Neural crest cell (in vitro differentiated cells): Measurements from ENCODE around the gene FAM184B. TPM values are rescaled to one million over a fixed set of nuclear protein-coding genes. Genes with fewer than 3 reads are reported as not detected.
"Not testable (repeated sequence)": the region's sequence is repeated elsewhere in the genome, so short reads cannot be mapped to it uniquely, and the experiment has no call there.

ENCODE experiments used
- DNase-seq: peaks from one replicate; pipeline ENCODE4 v3.0.0; 2021; ENCODE audit warnings: low read depth, mixed read lengths, low spot score
- H3K27ac Mint-ChIP-seq: one replicate; pipeline ENCODE4 v1.8.0; 2021; ENCODE audit warnings: mild to moderate bottlenecking, mixed read lengths; ENCODE audit not compliant: unreplicated experiment
- H3K27me3 Mint-ChIP-seq: 2 replicates; pipeline ENCODE4 v1.8.0; 2021; ENCODE audit warnings: low read depth, mild to moderate bottlenecking, mixed read lengths
- H3K36me3 Mint-ChIP-seq: 2 replicates; pipeline ENCODE4 v1.8.0; 2021; ENCODE audit warnings: low read depth, mild to moderate bottlenecking, mixed read lengths
- H3K4me1 Mint-ChIP-seq: 2 replicates; pipeline ENCODE4 v1.8.0; 2021; ENCODE audit warnings: mixed read lengths
- H3K4me3 Mint-ChIP-seq: one replicate; pipeline ENCODE4 v1.8.0; 2021; ENCODE audit warnings: mild to moderate bottlenecking, mixed read lengths
- H3K9me3 Mint-ChIP-seq: 2 replicates; pipeline ENCODE4 v1.8.0; 2021; ENCODE audit warnings: mixed read lengths
- CTCF ChIP-seq: fragments of 200-600 bp; sonication (generic); conservative IDR thresholded peaks from 2 replicates; pipeline ENCODE4 v1.5.0; 2021; ENCODE audit warnings: antibody characterized with exemption, mild to moderate bottlenecking
- total RNA-seq: library from RNA; stranded (reverse); gene quantifications from 2 replicates; pipeline ENCODE4 v1.2.1, GENCODE V29; 2021

Gene FAM184B
- total RNA-seq, 1 donor from 2014 or later = 0.12 TPM

GRCh38 chr4:17687237-17687857, 94.1 kb downstream of the FAM184B start:
- Mint-ChIP-seq H3K27me3 (no peaks in the 10 kb centered on the region), H3K9me3 (no peaks in the 10 kb centered on the region), H3K36me3 (no peaks in the 10 kb centered on the region), H3K27ac (peak overlapping the region; percentile 24), H3K4me1 (peaks cover 12% of the 10 kb centered on the region), H3K4me3 (no peak overlapping the region)
- DNase-seq = no peak
- TF ChIP-seq CTCF = no peak

- H3K9me3 Mint-ChIP-seq, H3K36me3 Mint-ChIP-seq, H3K4me3 Mint-ChIP-seq, DNase-seq, H3K27me3 Mint-ChIP-seq, H3K27ac Mint-ChIP-seq: not testable (repeated sequence)
- peaks cover 11% of the 10 kb centered on the region for H3K4me1 Mint-ChIP-seq
These were observed 96.8 kb downstream of the FAM184B start for GRCh38 chr4:17684648-17685047.

GRCh38 chr4:17682222-17682566, 99.2 kb downstream of the FAM184B start:
- Mint-ChIP-seq H3K4me3 (no peak overlapping the region), H3K36me3 (no peaks in the 10 kb centered on the region), H3K9me3 (peaks cover 9% of the 10 kb centered on the region), H3K27me3 (no peaks in the 10 kb centered on the region), H3K4me1 (no peaks in the 10 kb centered on the region), H3K27ac (no peak overlapping the region)
- TF ChIP-seq CTCF = no peak
- DNase-seq = no peak

- peak overlapping the region; percentile 83 for H3K27ac Mint-ChIP-seq
- no peaks in the 10 kb centered on the region for H3K36me3 Mint-ChIP-seq
- no peak for DNase-seq
- H3K4me3 Mint-ChIP-seq = no peak overlapping the region
- H3K27me3 Mint-ChIP-seq = no peaks in the 10 kb centered on the region
- no peaks in the 10 kb centered on the region for H3K4me1 Mint-ChIP-seq
- H3K9me3 Mint-ChIP-seq = peaks cover 9% of the 10 kb centered on the region
- TF ChIP-seq CTCF = no peak
These were observed 99.9 kb downstream of the FAM184B start for GRCh38 chr4:17681281-17682221.

DNA sequence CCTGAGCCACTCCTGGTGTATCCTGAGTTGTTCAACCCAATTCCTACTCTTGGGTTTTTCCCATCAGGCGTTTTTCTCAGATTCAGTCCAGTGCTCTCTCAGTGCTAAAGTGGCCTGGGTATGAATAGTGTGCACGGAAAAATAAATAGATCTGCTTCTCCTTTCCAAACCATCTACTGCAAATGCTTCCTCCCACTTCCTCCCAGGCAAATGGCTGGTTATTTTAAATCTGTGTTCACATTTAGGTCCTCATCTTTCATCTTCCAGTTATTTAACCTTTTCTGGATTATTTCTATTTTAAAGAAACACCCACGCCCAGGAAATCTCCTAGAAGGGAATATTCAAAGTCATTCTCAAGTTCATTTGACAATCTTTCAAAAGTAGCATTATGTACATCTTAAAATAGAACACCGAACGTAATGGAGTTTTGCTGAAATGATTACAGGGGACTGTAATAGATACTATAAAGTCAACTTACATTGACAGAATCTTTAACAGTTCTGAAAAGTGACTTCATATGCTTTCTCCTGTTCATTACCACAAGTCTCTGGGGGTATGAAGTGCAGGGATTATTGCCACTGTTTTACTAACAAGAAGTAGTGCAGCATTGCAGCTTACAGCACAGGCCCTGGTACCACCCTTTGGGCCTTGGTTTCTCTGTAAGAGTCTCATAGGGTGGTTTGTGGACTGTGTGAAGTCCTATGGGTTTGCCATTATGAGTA, 100.7 kb downstream of the FAM184B start:
- DNase-seq = no peak
- Mint-ChIP-seq H3K27me3 (no peaks in the 10 kb centered on the region), H3K9me3 (peaks cover 9% of the 10 kb centered on the region), H3K27ac (no peak overlapping the region), H3K4me3 (no peak overlapping the region), H3K4me1 (no peaks in the 10 kb centered on the region), H3K36me3 (no peaks in the 10 kb centered on the region)
- no peak for TF ChIP-seq CTCF
